ENCODE data around the gene MAP2K5.

The MAP2K5 gene

GRCh38 chr15:67639591-67639990 is 97.1 kb downstream of the MAP2K5 start:
- no peak for TF ChIP-seq CTCF (IDR thresholded peaks at IDR 0.05; ENCODE audit: low read depth, low read length)
- in situ Hi-C loops (cut with HindIII; ENCODE audit: low sequenced_read_pairs), result no loop called here
- H3K4me3 ChIP-seq (ENCODE audit: low read depth, low read length), result no peak overlapping the region
- no peak for DNase-seq (ENCODE audit: low read depth, low spot score)

DNA sequence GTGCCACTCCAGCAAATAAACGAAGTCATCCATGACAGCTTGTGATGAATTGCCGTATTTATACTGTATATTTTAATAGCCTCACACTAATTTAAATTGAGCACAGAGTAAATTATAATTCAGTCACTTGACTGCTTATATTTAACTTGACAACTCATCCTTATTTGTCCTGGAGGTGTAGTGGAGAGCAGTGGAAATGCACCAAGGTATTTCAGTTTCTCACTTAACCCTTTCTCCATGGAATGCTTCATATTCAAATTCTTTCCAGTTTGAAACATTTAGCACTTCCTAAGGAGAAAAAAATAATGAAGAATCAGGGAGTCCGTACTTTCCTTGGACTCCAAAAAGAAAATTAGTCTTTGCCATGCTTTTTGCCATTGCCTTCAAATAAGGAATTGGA is 99.0 kb downstream of the MAP2K5 start:
- in situ Hi-C loops (cut with HindIII; ENCODE audit: low sequenced_read_pairs), result no loop called here
- DNase-seq (ENCODE audit: low read depth, low spot score), result no peak
- no peak for TF ChIP-seq CTCF (IDR thresholded peaks at IDR 0.05; ENCODE audit: low read depth, low read length)
- no peak overlapping the region for H3K4me3 ChIP-seq (ENCODE audit: low read depth, low read length)

DNA sequence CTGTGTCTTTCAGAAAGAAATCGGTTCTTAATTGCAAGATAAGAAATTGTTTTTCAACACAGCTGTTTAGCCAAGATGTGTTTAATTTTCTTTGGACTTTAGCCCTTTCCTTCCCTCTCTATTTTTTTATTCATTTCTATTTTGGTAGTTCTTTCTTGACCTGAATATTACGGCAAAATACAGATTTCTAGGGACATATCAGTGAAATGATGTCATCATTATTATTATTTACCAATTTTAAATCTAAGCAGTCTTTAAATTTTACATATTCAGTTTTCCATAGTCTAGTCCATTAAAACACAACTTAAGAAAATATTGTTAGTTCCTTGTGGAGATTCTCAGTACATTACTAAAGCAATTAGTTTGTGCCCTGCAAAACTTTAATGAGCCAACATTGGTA is 104.3 kb downstream of the MAP2K5 start:
- in situ Hi-C loops (cut with HindIII; ENCODE audit: low sequenced_read_pairs), result no loop called here
- no peak for TF ChIP-seq CTCF (IDR thresholded peaks at IDR 0.05; ENCODE audit: low read depth, low read length)
- DNase-seq (ENCODE audit: low read depth, low spot score), result no peak
- H3K4me3 ChIP-seq (ENCODE audit: low read depth, low read length), result no peak overlapping the region

DNA sequence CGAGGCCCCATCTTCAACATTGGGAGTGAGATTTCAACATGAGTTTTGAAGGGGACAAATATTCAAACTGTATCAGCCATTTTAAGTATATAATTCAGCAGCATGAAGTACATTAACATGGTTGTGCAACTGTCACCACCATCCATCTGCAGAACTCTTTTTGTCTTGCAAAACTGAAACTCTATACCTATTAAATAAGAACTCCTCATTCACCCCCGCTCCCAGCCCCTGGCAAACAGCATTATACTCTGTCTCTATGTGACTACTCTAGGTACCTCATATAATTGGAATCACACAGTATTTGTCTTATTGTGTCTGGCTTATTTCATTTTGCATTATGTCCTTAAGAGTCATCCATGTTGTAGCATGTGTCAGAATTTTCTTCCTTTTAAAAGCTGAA is 110.1 kb downstream of the MAP2K5 start:
- in situ Hi-C loops (cut with HindIII; ENCODE audit: low sequenced_read_pairs), result no loop called here
- no peak for DNase-seq (ENCODE audit: low read depth, low spot score)
- no peak overlapping the region for H3K4me3 ChIP-seq (ENCODE audit: low read depth, low read length)
- no peak for TF ChIP-seq CTCF (IDR thresholded peaks at IDR 0.05; ENCODE audit: low read depth, low read length)

GRCh38 chr15:67660446-67660845 is 117.9 kb downstream of the MAP2K5 start:
- in situ Hi-C loops (cut with HindIII; ENCODE audit: low sequenced_read_pairs), result no loop called here
- TF ChIP-seq CTCF (IDR thresholded peaks at IDR 0.05; ENCODE audit: low read depth, low read length), result no peak
- no peak overlapping the region for H3K4me3 ChIP-seq (ENCODE audit: low read depth, low read length)
- DNase-seq (ENCODE audit: low read depth, low spot score), result no peak

- in situ Hi-C loops (cut with HindIII; ENCODE audit: low sequenced_read_pairs), result no loop called here
- DNase-seq (ENCODE audit: low read depth, low spot score), result no peak
- no peak overlapping the region for H3K4me3 ChIP-seq (ENCODE audit: low read depth, low read length)
Observed at GRCh38 chr15:67660874-67661606, 118.5 kb downstream of the MAP2K5 start.

More at GRCh38 chr15:67660874-67661606, 118.5 kb downstream of the MAP2K5 start:
- no peak for TF ChIP-seq CTCF (IDR thresholded peaks at IDR 0.05; ENCODE audit: low read depth, low read length)
